Measurements from ENCODE around the gene KCNH2. TPM values are rescaled to one million over a fixed set of nuclear protein-coding genes. Genes with fewer than 3 reads are reported as not detected.

The KCNH2 gene
- total RNA-seq, 1 donor from 2014 or later, result 7.3 TPM

- H3K27ac ChIP-seq (ENCODE audit: low read depth, low read length), result no peak overlapping the region
- no peak overlapping the region for H3K4me3 ChIP-seq (ENCODE audit: low read length in 3 of 3)
- H3K9me3 ChIP-seq (ENCODE audit: control insufficient read depth in 3 of 3, low read length in 3 of 3), result no peaks in the 10 kb centered on the region
- H3K4me1 ChIP-seq (ENCODE audit: control insufficient read depth in 3 of 3, insufficient read depth in 3 of 3, low read length in 3 of 3), result peaks cover 0 to 6% (median 0%) of the 10 kb centered on the region in 3 donors
- H3K9ac ChIP-seq (ENCODE audit: low read depth in 1 of 3, low read length in 3 of 3), result no peak overlapping the region
- peaks cover 3 to 44% (median 18%) of the 10 kb centered on the region in 3 donors for H3K27me3 ChIP-seq (ENCODE audit: control insufficient read depth in 3 of 3, insufficient read depth in 3 of 3, low read length in 3 of 3)
- H3K36me3 ChIP-seq (ENCODE audit: control insufficient read depth in 3 of 3, insufficient read depth in 3 of 3, low read length in 3 of 3), result no peaks in the 10 kb centered on the region
Measured at GRCh38 chr7:150949971-150950491, 28.1 kb downstream of the KCNH2 start.

GRCh38 chr7:150949564-150949963 lies 28.6 kb downstream of the KCNH2 start:
- H3K4me3 ChIP-seq (ENCODE audit: low read length in 3 of 3), result no peak overlapping the region
- H3K27ac ChIP-seq (ENCODE audit: low read depth, low read length), result no peak overlapping the region
- H3K4me1 ChIP-seq (ENCODE audit: control insufficient read depth in 3 of 3, insufficient read depth in 3 of 3, low read length in 3 of 3), result peaks cover 0 to 2% (median 0%) of the 10 kb centered on the region in 3 donors
- no peak overlapping the region for H3K9ac ChIP-seq (ENCODE audit: low read depth in 1 of 3, low read length in 3 of 3)
- peaks cover 3 to 42% (median 18%) of the 10 kb centered on the region in 3 donors for H3K27me3 ChIP-seq (ENCODE audit: control insufficient read depth in 3 of 3, insufficient read depth in 3 of 3, low read length in 3 of 3)
- no peaks in the 10 kb centered on the region for H3K36me3 ChIP-seq (ENCODE audit: control insufficient read depth in 3 of 3, insufficient read depth in 3 of 3, low read length in 3 of 3)
- H3K9me3 ChIP-seq (ENCODE audit: control insufficient read depth in 3 of 3, low read length in 3 of 3), result no peaks in the 10 kb centered on the region

GRCh38 chr7:150948791-150949251 lies 29.3 kb downstream of the KCNH2 start:
- H3K4me1 ChIP-seq (ENCODE audit: control insufficient read depth in 3 of 3, insufficient read depth in 3 of 3, low read length in 3 of 3), result no peaks in the 10 kb centered on the region
- no peak overlapping the region for H3K4me3 ChIP-seq (ENCODE audit: low read length in 3 of 3)
- no peak overlapping the region for H3K27ac ChIP-seq (ENCODE audit: low read depth, low read length)
- peaks cover 3 to 34% (median 18%) of the 10 kb centered on the region in 3 donors for H3K27me3 ChIP-seq (ENCODE audit: control insufficient read depth in 3 of 3, insufficient read depth in 3 of 3, low read length in 3 of 3)
- no peak overlapping the region for H3K9ac ChIP-seq (ENCODE audit: low read depth in 1 of 3, low read length in 3 of 3)
- H3K36me3 ChIP-seq (ENCODE audit: control insufficient read depth in 3 of 3, insufficient read depth in 3 of 3, low read length in 3 of 3), result no peaks in the 10 kb centered on the region
- H3K9me3 ChIP-seq (ENCODE audit: control insufficient read depth in 3 of 3, low read length in 3 of 3), result no peaks in the 10 kb centered on the region

GRCh38 chr7:150947761-150948651 lies 30.1 kb downstream of the KCNH2 start:
- Histone ChIP-seq H3K4me1 (ENCODE audit: control insufficient read depth in 3 of 3, insufficient read depth in 3 of 3, low read length in 3 of 3) (no peaks in the 10 kb centered on the region), H3K27ac (ENCODE audit: low read depth, low read length) (no peak overlapping the region), H3K27me3 (ENCODE audit: control insufficient read depth in 3 of 3, insufficient read depth in 3 of 3, low read length in 3 of 3) (peaks cover 0 to 30% (median 18%) of the 10 kb centered on the region in 3 donors), H3K4me3 (ENCODE audit: low read length in 3 of 3) (no peak overlapping the region), H3K36me3 (ENCODE audit: control insufficient read depth in 3 of 3, insufficient read depth in 3 of 3, low read length in 3 of 3) (no peaks in the 10 kb centered on the region), H3K9me3 (ENCODE audit: control insufficient read depth in 3 of 3, low read length in 3 of 3) (no peaks in the 10 kb centered on the region), H3K9ac (ENCODE audit: low read depth in 1 of 3, low read length in 3 of 3) (no peak overlapping the region)

GRCh38 chr7:150947241-150947745 lies 30.8 kb downstream of the KCNH2 start:
- H3K4me3 ChIP-seq (ENCODE audit: low read length in 3 of 3), result no peak overlapping the region
- H3K36me3 ChIP-seq (ENCODE audit: control insufficient read depth in 3 of 3, insufficient read depth in 3 of 3, low read length in 3 of 3), result no peaks in the 10 kb centered on the region
- H3K27me3 ChIP-seq (ENCODE audit: control insufficient read depth in 3 of 3, insufficient read depth in 3 of 3, low read length in 3 of 3), result peaks cover 0 to 35% (median 17%) of the 10 kb centered on the region in 3 donors
- no peaks in the 10 kb centered on the region for H3K4me1 ChIP-seq (ENCODE audit: control insufficient read depth in 3 of 3, insufficient read depth in 3 of 3, low read length in 3 of 3)
- H3K27ac ChIP-seq (ENCODE audit: low read depth, low read length), result no peak overlapping the region
- H3K9me3 ChIP-seq (ENCODE audit: control insufficient read depth in 3 of 3, low read length in 3 of 3), result no peaks in the 10 kb centered on the region
- H3K9ac ChIP-seq (ENCODE audit: low read depth in 1 of 3, low read length in 3 of 3), result no peak overlapping the region

- Histone ChIP-seq H3K27me3 (ENCODE audit: control insufficient read depth in 3 of 3, insufficient read depth in 3 of 3, low read length in 3 of 3) (peaks cover 0 to 41% (median 21%) of the 10 kb centered on the region in 3 donors), H3K36me3 (ENCODE audit: control insufficient read depth in 3 of 3, insufficient read depth in 3 of 3, low read length in 3 of 3) (no peaks in the 10 kb centered on the region), H3K4me3 (ENCODE audit: low read length in 3 of 3) (no peak overlapping the region), H3K9me3 (ENCODE audit: control insufficient read depth in 3 of 3, low read length in 3 of 3) (no peaks in the 10 kb centered on the region), H3K4me1 (ENCODE audit: control insufficient read depth in 3 of 3, insufficient read depth in 3 of 3, low read length in 3 of 3) (no peaks in the 10 kb centered on the region), H3K27ac (ENCODE audit: low read depth, low read length) (no peak overlapping the region), H3K9ac (ENCODE audit: low read depth in 1 of 3, low read length in 3 of 3) (no peak overlapping the region)
Measured at GRCh38 chr7:150946421-150947240, 31.5 kb downstream of the KCNH2 start.

- Histone ChIP-seq H3K4me1 (ENCODE audit: control insufficient read depth in 3 of 3, insufficient read depth in 3 of 3, low read length in 3 of 3) (no peaks in the 10 kb centered on the region), H3K36me3 (ENCODE audit: control insufficient read depth in 3 of 3, insufficient read depth in 3 of 3, low read length in 3 of 3) (no peaks in the 10 kb centered on the region), H3K4me3 (ENCODE audit: low read length in 3 of 3) (no peak overlapping the region), H3K9me3 (ENCODE audit: control insufficient read depth in 3 of 3, low read length in 3 of 3) (no peaks in the 10 kb centered on the region), H3K27ac (ENCODE audit: low read depth, low read length) (no peak overlapping the region), H3K9ac (ENCODE audit: low read depth in 1 of 3, low read length in 3 of 3) (no peak overlapping the region), H3K27me3 (ENCODE audit: control insufficient read depth in 3 of 3, insufficient read depth in 3 of 3, low read length in 3 of 3) (peaks cover 0 to 45% (median 28%) of the 10 kb centered on the region in 3 donors)
Measured at GRCh38 chr7:150945853-150946420, 32.2 kb downstream of the KCNH2 start.

- Histone ChIP-seq H3K9me3 (ENCODE audit: control insufficient read depth in 3 of 3, low read length in 3 of 3) (no peaks in the 10 kb centered on the region), H3K4me1 (ENCODE audit: control insufficient read depth in 3 of 3, insufficient read depth in 3 of 3, low read length in 3 of 3) (no peaks in the 10 kb centered on the region), H3K27me3 (ENCODE audit: control insufficient read depth in 3 of 3, insufficient read depth in 3 of 3, low read length in 3 of 3) (peaks cover 0 to 47% (median 34%) of the 10 kb centered on the region in 3 donors), H3K27ac (ENCODE audit: low read depth, low read length) (no peak overlapping the region), H3K36me3 (ENCODE audit: control insufficient read depth in 3 of 3, insufficient read depth in 3 of 3, low read length in 3 of 3) (no peaks in the 10 kb centered on the region), H3K4me3 (ENCODE audit: low read length in 3 of 3) (no peak overlapping the region), H3K9ac (ENCODE audit: low read depth in 1 of 3, low read length in 3 of 3) (no peak overlapping the region)
Measured at GRCh38 chr7:150945171-150945852, 32.8 kb downstream of the KCNH2 start.
